Astrocyte of the spinal cord (primary cell): ENCODE data around the gene ST8SIA5.

Source experiments
- DNase-seq: peaks from one replicate; pipeline ENCODE4 v3.0.0; 2011; ENCODE audit warnings: low read depth, low spot score
- H3K4me3 ChIP-seq: 2 replicates; pipeline ENCODE4 v1.5.1; 2011; ENCODE audit warnings: low read depth, mild to moderate bottlenecking, low read length, moderate library complexity
- in situ Hi-C: cut with HindIII; loops from 2 replicates; pipeline ENCODE4 v1.10.0; 2017; ENCODE audit warnings: low sequenced_read_pairs
- TF ChIP-seq, protein P1 (sequence below): IDR thresholded peaks from 2 replicates; pipeline ENCODE4 v1.5.1; 2012; ENCODE audit warnings: low read depth, mild to moderate bottlenecking, low read length, inconsistent platforms

The ST8SIA5 gene

DNA sequence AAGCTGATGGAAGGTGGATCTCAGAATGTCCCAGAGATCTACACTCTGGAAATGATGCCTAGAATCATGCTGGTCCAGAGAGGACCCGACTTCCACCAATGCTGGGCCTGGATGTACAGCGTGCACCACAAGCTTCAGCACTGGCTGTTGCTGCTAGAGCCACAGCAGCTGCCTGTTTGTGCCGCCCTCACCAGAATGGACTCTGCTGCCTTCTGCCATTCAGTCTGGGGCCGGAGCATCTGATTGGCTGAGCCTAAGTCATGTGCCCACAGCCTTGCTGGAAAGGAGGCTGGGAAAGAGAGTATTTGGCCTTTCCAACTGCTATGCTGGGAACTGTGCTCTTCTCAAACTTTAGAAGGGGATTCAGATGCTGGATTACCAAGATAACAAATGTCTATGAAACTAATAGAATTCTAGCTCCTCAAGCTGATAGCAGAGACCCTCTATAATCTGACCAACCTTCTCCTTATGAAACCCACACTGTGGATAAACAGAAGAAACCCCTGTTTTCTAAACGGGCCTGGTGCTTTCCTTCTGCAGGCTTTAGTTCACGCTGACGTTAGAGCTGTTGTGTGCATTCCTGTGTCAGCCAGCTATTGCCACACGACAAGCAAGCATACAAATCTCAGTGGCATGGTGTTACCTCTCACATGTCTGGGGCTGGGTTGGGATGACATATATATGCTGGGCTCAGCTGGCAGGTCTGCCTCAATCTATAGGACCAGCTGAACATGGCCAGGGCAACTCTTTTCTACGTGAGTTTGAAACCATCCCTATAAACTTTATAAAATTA is 95.7 kb downstream of the ST8SIA5 start:
- DNase-seq: peak; percentile 8
- TF ChIP-seq, protein P1, sequence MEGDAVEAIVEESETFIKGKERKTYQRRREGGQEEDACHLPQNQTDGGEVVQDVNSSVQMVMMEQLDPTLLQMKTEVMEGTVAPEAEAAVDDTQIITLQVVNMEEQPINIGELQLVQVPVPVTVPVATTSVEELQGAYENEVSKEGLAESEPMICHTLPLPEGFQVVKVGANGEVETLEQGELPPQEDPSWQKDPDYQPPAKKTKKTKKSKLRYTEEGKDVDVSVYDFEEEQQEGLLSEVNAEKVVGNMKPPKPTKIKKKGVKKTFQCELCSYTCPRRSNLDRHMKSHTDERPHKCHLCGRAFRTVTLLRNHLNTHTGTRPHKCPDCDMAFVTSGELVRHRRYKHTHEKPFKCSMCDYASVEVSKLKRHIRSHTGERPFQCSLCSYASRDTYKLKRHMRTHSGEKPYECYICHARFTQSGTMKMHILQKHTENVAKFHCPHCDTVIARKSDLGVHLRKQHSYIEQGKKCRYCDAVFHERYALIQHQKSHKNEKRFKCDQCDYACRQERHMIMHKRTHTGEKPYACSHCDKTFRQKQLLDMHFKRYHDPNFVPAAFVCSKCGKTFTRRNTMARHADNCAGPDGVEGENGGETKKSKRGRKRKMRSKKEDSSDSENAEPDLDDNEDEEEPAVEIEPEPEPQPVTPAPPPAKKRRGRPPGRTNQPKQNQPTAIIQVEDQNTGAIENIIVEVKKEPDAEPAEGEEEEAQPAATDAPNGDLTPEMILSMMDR: no peak
- in situ Hi-C loops: no loop called here
- no peak overlapping the region for H3K4me3 ChIP-seq

DNA sequence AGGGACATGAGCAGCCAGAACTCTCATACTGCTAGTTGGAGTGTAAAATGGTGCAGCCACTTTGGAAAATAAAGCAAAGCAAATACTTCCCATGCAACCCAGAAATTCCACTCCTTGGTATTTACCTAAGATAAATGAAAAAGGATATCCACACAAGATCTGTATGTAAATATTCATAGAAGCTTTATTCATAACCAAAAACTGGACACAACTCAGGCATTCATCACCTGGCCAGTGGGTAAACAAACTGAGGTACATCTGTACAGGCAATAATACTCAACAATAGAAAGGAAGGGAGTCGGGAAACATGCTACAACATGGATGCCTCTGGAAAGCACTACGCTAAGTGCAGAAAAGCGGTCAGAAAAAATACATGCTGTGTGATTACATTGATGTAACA is 97.4 kb downstream of the ST8SIA5 start:
- TF ChIP-seq, protein P1: no peak
- in situ Hi-C loops: no loop called here
- DNase-seq: no peak
- no peak overlapping the region for H3K4me3 ChIP-seq

DNA sequence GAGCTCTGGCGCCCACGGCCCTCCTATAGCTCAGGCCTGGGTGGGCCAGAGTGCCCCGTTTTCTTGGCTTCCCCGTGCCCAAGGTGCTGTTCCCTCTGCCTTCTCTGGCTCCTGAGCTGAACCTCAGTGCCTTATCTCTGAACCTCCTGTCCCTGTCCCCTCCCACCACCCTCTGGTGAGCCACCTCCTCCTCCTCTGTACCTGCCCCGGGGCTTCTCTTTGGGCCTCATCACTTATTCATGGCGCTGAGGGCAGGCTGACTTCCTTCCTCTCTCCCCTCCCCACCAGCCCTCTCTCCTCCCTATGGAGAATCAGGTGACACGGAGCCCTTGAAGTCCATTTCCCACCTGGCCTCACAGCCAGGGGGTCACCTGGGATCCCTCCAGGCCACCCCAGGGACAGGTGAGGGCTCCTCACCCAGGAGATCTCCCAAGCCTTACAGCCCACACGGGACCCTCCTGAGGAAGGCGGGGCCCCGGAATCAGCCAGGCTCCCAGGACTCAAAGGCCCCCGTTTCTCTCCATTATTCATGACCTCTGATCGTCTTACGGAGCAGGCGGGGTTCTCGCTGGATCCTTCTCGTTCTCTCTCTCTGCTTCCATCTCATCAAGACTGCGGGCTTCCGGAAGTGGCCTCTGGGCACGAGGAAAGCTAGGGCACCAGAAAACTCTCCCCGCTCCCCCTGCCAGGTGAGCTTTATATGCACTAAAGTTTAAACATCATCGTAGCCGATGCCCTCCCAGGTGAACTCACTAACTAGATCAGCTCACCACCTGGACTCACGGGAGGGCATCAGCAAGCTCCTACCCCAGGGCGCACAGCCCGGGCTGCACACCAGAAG is 99.5 kb downstream of the ST8SIA5 start, which contains the start of gene LOXHD1:
LOXHD1 (minus strand) TSS at position 106 of the 841 bp plus-strand sequence. CDS start 187 bp downstream, outside the sequence.
- in situ Hi-C loops: no loop called here
- no peak for DNase-seq
- TF ChIP-seq, protein P1: no peak
- H3K4me3 ChIP-seq: no peak within 1 kb of the TSS

DNA sequence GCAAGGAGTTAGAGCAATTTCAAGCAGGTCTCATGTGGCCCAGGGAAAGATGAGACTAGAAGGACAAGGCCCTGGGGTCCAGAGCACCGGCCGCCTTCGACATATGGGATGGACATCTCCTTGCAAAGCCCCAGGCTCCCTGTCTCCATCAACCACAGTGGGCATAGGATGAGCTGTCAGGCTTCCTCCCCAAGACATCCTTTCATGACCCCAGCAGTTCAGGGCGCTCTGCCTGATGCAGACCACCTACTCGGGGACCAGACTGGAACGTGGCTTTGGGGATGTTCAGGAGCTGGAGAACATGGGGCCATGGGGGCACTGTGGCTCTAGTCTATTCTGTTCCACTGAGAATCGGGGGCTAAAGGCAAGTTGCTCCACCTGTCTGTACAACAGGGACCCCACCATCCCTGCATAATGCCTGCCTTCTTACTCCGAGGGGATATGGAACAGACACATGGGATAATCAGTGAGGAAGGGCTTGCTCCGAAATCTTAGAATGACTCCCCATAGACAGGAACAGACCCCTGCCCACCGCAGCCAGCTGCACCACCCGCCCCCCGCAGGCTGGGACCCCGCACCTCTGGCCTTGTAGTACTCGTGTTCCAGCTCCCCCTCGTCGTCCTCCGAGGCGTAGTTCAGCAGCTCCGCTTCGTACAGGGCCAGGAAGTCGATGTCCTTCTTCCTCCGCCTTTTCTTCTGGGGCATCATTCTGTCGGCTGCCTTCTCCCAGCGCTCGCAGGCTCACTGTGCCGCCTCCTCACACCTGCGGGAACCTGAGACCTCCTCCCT is 100.3 kb downstream of the ST8SIA5 start:
- DNase-seq: no peak
- H3K4me3 ChIP-seq: no peak overlapping the region
- in situ Hi-C loops: no loop called here
- TF ChIP-seq, protein P1: no peak

DNA sequence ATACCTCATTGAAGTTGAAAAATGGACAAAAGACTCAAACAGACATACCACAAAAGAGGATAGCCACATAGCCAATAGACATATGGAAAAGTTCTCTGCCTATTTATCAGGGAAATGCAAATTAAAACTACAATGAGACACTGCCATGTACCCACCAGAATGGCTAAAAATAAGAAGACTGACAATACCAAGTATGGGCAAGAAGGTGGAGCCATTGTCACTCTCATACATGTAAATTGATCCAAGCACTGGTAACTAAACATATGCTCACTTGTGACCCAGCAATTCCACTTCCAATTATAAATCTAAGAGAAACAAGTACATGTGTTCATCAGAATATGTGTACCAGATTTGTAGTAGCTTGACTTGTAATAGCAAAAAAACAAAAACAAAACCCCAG is 104.5 kb downstream of the ST8SIA5 start:
- DNase-seq: no peak
- TF ChIP-seq, protein P1: no peak
- no peak overlapping the region for H3K4me3 ChIP-seq
- in situ Hi-C loops: no loop called here

DNA sequence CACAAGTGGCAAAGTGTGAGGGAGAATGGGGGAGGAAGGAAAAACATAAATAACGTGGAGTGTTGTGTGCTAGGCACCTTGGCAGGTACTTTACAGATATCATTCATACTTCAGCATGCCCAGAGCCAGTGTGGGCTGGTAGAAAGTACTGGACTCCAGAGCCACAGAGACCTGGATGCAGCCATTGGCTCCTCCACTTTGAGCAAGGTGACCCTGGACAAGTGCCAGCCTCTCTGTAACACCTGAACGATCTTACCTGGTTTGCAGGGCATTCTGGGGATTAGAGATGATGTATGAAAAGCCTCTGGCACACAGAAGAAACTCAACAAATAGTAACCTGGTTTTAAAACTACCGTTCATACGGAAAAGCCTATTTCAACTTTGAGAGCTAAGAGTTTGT is 106.2 kb downstream of the ST8SIA5 start:
- DNase-seq: no peak
- in situ Hi-C loops: no loop called here
- TF ChIP-seq, protein P1: no peak
- H3K4me3 ChIP-seq: no peak overlapping the region
